ENCODE data around the gene CEND1.

CEND1 gene

GRCh38 chr11:813456-814096 is 23.7 kb upstream of the CEND1 start:
- peaks cover 26% of the 10 kb centered on the region for H4K20me1 ChIP-seq (ENCODE audit: insufficient read depth, low read length)
- H2AFZ ChIP-seq (ENCODE audit: low read depth, low read length) = no peak overlapping the region
- H3K9ac ChIP-seq (ENCODE audit: low read length) = no peak overlapping the region
- no peak overlapping the region for H3K4me2 ChIP-seq (ENCODE audit: low read length)
- peaks cover 39% of the 10 kb centered on the region for H3K36me3 ChIP-seq (replicated peaks; ENCODE audit: low read depth, low read length)
- no peak overlapping the region for H3K4me3 ChIP-seq (ENCODE audit: low read length)
- no peak overlapping the region for H3K27ac ChIP-seq (ENCODE audit: low read length)
- no peaks in the 10 kb centered on the region for H3K27me3 ChIP-seq (ENCODE audit: low read depth, low read length)
- H3K4me1 ChIP-seq (ENCODE audit: low read length) = peaks cover 15% of the 10 kb centered on the region
- H3K79me2 ChIP-seq (ENCODE audit: low read length) = peaks cover 43% of the 10 kb centered on the region
- no peaks in the 10 kb centered on the region for H3K9me3 ChIP-seq (ENCODE audit: insufficient read depth, low read length)
- TF ChIP-seq EZH2phosphoT487 (IDR thresholded peaks at IDR 0.05; ENCODE audit: low read depth) (no peak), CTCF (IDR thresholded peaks at IDR 0.05; ENCODE audit: low read depth, low read length) (no peak)

GRCh38 chr11:813072-813455 is 23.2 kb upstream of the CEND1 start:
- Histone ChIP-seq H2AFZ (ENCODE audit: low read depth, low read length) (no peak overlapping the region), H3K36me3 (replicated peaks; ENCODE audit: low read depth, low read length) (peaks cover 39% of the 10 kb centered on the region)

GRCh38 chr11:812390-812789 is 22.5 kb upstream of the CEND1 start:
- H3K4me2 ChIP-seq (ENCODE audit: low read length) = no peak overlapping the region

More at GRCh38 chr11:813072-813455, 23.2 kb upstream of the CEND1 start:
- Histone ChIP-seq H3K79me2 (ENCODE audit: low read length) (peaks cover 47% of the 10 kb centered on the region), H4K20me1 (ENCODE audit: insufficient read depth, low read length) (peaks cover 26% of the 10 kb centered on the region), H3K27ac (ENCODE audit: low read length) (no peak overlapping the region), H3K9me3 (ENCODE audit: insufficient read depth, low read length) (no peaks in the 10 kb centered on the region), H3K4me1 (ENCODE audit: low read length) (peaks cover 18% of the 10 kb centered on the region), H3K27me3 (ENCODE audit: low read depth, low read length) (no peaks in the 10 kb centered on the region), H3K4me3 (ENCODE audit: low read length) (no peak overlapping the region), H3K9ac (ENCODE audit: low read length) (no peak overlapping the region), H3K4me2 (ENCODE audit: low read length) (no peak overlapping the region)
- TF ChIP-seq EZH2phosphoT487 (IDR thresholded peaks at IDR 0.05; ENCODE audit: low read depth) (no peak), CTCF (IDR thresholded peaks at IDR 0.05; ENCODE audit: low read depth, low read length) (no peak)

More at GRCh38 chr11:812390-812789, 22.5 kb upstream of the CEND1 start:
- peaks cover 39% of the 10 kb centered on the region for H3K36me3 ChIP-seq (replicated peaks; ENCODE audit: low read depth, low read length)
- TF ChIP-seq EZH2phosphoT487 (IDR thresholded peaks at IDR 0.05; ENCODE audit: low read depth) (no peak), CTCF (IDR thresholded peaks at IDR 0.05; ENCODE audit: low read depth, low read length) (no peak)
- no peaks in the 10 kb centered on the region for H3K9me3 ChIP-seq (ENCODE audit: insufficient read depth, low read length)
- peaks cover 21% of the 10 kb centered on the region for H3K4me1 ChIP-seq (ENCODE audit: low read length)
- H3K27me3 ChIP-seq (ENCODE audit: low read depth, low read length) = no peaks in the 10 kb centered on the region
- H3K27ac ChIP-seq (ENCODE audit: low read length) = no peak overlapping the region
- H3K9ac ChIP-seq (ENCODE audit: low read length) = no peak overlapping the region
- H2AFZ ChIP-seq (ENCODE audit: low read depth, low read length) = no peak overlapping the region
- peaks cover 26% of the 10 kb centered on the region for H4K20me1 ChIP-seq (ENCODE audit: insufficient read depth, low read length)
- peaks cover 53% of the 10 kb centered on the region for H3K79me2 ChIP-seq (ENCODE audit: low read length)
- H3K4me3 ChIP-seq (ENCODE audit: low read length) = no peak overlapping the region
